ENCODE results near the gene COG5. TPM values are rescaled to one million over a fixed set of nuclear protein-coding genes. Genes with fewer than 3 reads are reported as not detected.

COG5 gene
- total and polyA plus RNA-seq, 11 donors = 9.4 to 61.6 (median 42.1) TPM

- TF ChIP-seq POLR2A (IDR thresholded peaks at IDR 0.05) = no peak
- no peak for TF ChIP-seq CTCF (IDR thresholded peaks at IDR 0.05)
- no peaks in the 10 kb centered on the region for H3K27me3 ChIP-seq
- H3K4me1 ChIP-seq = peaks cover 0 to 24% (median 9%) of the 10 kb centered on the region in 12 donors
- ATAC-seq (peak; percentile 70 to 86 (median 82)), DNase-seq (no peak)
- 37 to 44% (median 42%) methylated on average over 4 of the region's 4 CpGs for WGBS, 4 donors
- intact Hi-C loops (cut with DNase I) = loop anchor here in 5 of 10 donors (5.0 to 10.0 kb wide), 5 partner anchors 60 to 437 kb away; partner anchors contain the start of gene GPR22 (in 2 of the 5)
- no peak overlapping the region for H3K4me3 ChIP-seq
- H3K27ac ChIP-seq = peak overlapping the region; percentile 29 to 87 (median 75)
- H3K9me3 ChIP-seq = no peaks in the 10 kb centered on the region
- H3K36me3 ChIP-seq = peaks cover 0 to 25% (median 2%) of the 10 kb centered on the region in 9 donors
Observed at GRCh38 chr7:107284911-107285479, 278.7 kb downstream of the COG5 start.

GRCh38 chr7:107277331-107277730 lies 286.4 kb downstream of the COG5 start:
- Histone ChIP-seq H3K27ac (peak overlapping the region in 8 of 12 donors; percentile 12 to 68 (median 52)), H3K4me3 (peak overlapping the region in 1 of 12 donors; percentile 28), H3K9me3 (no peaks in the 10 kb centered on the region), H3K27me3 (no peaks in the 10 kb centered on the region), H3K4me1 (peaks cover 0 to 8% (median 0%) of the 10 kb centered on the region in 12 donors), H3K36me3 (peaks cover 0 to 33% (median 0%) of the 10 kb centered on the region in 9 donors)
- WGBS, 4 donors = 52 to 66% (median 63%) methylated on average over 2 of the region's 2 CpGs
- DNase-seq = no peak
- TF ChIP-seq POLR2A (IDR thresholded peaks at IDR 0.05) (no peak), CTCF (IDR thresholded peaks at IDR 0.05) (no peak)
- ATAC-seq = peak in 3 of 4 donors; percentile 79 to 84 (median 79)
- intact Hi-C loops (cut with DNase I) = no loop called here

- no peak overlapping the region for H3K27ac ChIP-seq
- TF ChIP-seq CTCF (IDR thresholded peaks at IDR 0.05) = no peak
- TF ChIP-seq POLR2A (IDR thresholded peaks at IDR 0.05) = no peak
- intact Hi-C loops (cut with DNase I) = no loop called here
Observed at GRCh38 chr7:107276220-107276827, 287.4 kb downstream of the COG5 start.

GRCh38 chr7:107274506-107274905 lies 289.2 kb downstream of the COG5 start:
- no peak overlapping the region for H3K27ac ChIP-seq
- no peak overlapping the region for H3K4me3 ChIP-seq
- 92 to 98% (median 96%) methylated on average over 5 of the region's 5 CpGs for WGBS, 4 donors
- ATAC-seq (no peak), DNase-seq (no peak)
- H3K27me3 ChIP-seq = no peaks in the 10 kb centered on the region
- no peak for TF ChIP-seq CTCF (IDR thresholded peaks at IDR 0.05)
- TF ChIP-seq POLR2A (IDR thresholded peaks at IDR 0.05) = no peak
- H3K9me3 ChIP-seq = no peaks in the 10 kb centered on the region
- peaks cover 0 to 6% (median 0%) of the 10 kb centered on the region in 12 donors for H3K4me1 ChIP-seq
- intact Hi-C loops (cut with DNase I) = no loop called here
- peaks cover 0 to 21% (median 0%) of the 10 kb centered on the region in 9 donors for H3K36me3 ChIP-seq

More at GRCh38 chr7:107276220-107276827, 287.4 kb downstream of the COG5 start:
- Histone ChIP-seq H3K4me3 (no peak overlapping the region), H3K36me3 (peaks cover 0 to 29% (median 0%) of the 10 kb centered on the region in 9 donors), H3K9me3 (no peaks in the 10 kb centered on the region), H3K4me1 (peaks cover 0 to 4% (median 0%) of the 10 kb centered on the region in 12 donors), H3K27me3 (no peaks in the 10 kb centered on the region)
- no peak for DNase-seq
- no peak for ATAC-seq
- 99 to 100% (median 100%) methylated on average over 4 of the region's 4 CpGs for WGBS, 4 donors

Measured in heart left ventricle (tissue), 16 donors.